Astrocyte of the spinal cord (primary cell): ENCODE results near the gene UCHL3.

Experiments used
- DNase-seq: peaks from one replicate; pipeline ENCODE4 v3.0.0; 2011; ENCODE audit warnings: low read depth, low spot score
- H3K4me3 ChIP-seq: 2 replicates; pipeline ENCODE4 v1.5.1; 2011; ENCODE audit warnings: low read depth, mild to moderate bottlenecking, low read length, moderate library complexity
- CTCF ChIP-seq: IDR thresholded peaks from 2 replicates; pipeline ENCODE4 v1.5.1; 2012; ENCODE audit warnings: low read depth, mild to moderate bottlenecking, low read length, inconsistent platforms
- in situ Hi-C: cut with HindIII; loops from 2 replicates; pipeline ENCODE4 v1.10.0; 2017; ENCODE audit warnings: low sequenced_read_pairs

UCHL3 gene

DNA sequence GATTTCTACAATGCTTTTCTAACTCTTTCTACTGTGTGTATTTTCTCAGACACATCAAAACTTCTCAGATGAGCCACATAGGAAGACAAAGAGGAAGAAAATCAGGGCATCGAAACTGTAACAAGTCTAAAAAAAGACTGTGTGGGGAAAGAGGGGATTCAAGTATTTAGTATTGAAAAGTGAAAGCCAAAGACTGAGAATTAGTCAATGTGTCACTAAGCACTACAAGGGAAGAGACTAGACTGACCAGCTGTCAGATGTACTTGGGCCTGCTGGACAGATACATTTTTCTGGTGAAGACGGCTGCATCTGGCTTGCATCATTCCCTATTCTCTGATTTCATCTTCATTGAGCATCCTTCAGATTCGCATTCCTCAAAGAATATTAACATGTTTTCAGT is 37.3 kb upstream of the UCHL3 start:
- DNase-seq: no peak
- in situ Hi-C loops: no loop called here
- H3K4me3 ChIP-seq: no peak overlapping the region
- no peak for TF ChIP-seq CTCF

DNA sequence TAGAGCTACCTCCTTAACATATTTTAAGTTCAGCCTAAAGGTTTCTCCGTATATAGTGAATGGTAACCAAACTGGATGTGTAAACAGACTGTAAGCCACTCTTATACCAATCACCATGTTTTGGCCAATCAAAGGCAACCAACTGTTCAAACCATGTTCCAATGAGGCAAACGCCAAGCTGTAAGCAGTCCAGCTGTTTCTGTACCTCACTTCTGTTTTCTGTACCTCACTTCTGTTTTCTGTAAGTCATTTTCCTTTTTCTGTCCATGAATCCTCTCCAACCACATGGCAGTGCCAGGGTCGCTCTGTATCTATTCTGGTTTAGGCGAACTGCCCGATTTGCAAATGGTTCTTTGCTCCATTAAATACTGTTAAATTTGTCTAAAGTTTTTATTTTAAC is 36.3 kb upstream of the UCHL3 start:
- TF ChIP-seq CTCF: no peak
- no peak for DNase-seq
- H3K4me3 ChIP-seq: no peak overlapping the region
- in situ Hi-C loops: no loop called here

GRCh38 chr13:75514080-75514995 is 35.3 kb upstream of the UCHL3 start:
- TF ChIP-seq CTCF: no peak
- peak; percentile 27 for DNase-seq
- no peak overlapping the region for H3K4me3 ChIP-seq
- in situ Hi-C loops: no loop called here

- TF ChIP-seq CTCF: no peak
- in situ Hi-C loops: no loop called here
- no peak overlapping the region for H3K4me3 ChIP-seq
- no peak for DNase-seq
Measured at GRCh38 chr13:75518439-75519088, 31.0 kb upstream of the UCHL3 start.

GRCh38 chr13:75521956-75522355 is 27.6 kb upstream of the UCHL3 start:
- in situ Hi-C loops: no loop called here
- no peak for TF ChIP-seq CTCF
- DNase-seq: no peak
- H3K4me3 ChIP-seq: no peak overlapping the region

DNA sequence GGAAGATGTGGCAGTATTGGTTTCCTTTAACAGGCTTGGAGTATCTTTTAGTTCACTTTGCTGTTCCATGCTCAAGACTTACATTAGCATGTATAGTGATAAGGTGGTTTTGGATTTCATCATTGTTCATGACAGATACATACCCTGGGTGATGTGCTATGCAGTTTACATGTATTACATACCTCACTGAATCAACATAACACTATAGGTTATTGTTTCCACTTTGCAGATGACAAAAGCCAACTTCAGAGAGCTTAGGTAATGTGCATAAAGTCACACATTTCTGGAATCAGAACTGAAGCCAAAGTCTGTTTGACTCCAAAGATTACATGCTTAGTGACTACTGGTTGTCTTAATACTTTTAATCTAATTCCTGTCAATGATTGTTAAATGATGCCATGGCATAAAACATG is 19.0 kb upstream of the UCHL3 start:
- in situ Hi-C loops: no loop called here
- no peak overlapping the region for H3K4me3 ChIP-seq
- no peak for TF ChIP-seq CTCF
- DNase-seq: no peak
